GM21381 (cell line): ENCODE data around the gene SPRR5.

Experiments used
- ATAC-seq: cut with Tn5 transposase; IDR thresholded peaks from one replicate; pipeline ENCODE4 v1.9.1; 2021; ENCODE audit warnings: mild to moderate bottlenecking, moderate library complexity; ENCODE audit not compliant: unreplicated experiment

SPRR5 gene

GRCh38 chr1:152942161-152942560 lies 4.8 kb upstream of the SPRR5 start:
- ATAC-seq: no peak

GRCh38 chr1:152946248-152946647 lies 758 bp upstream of the SPRR5 start:
- no peak for ATAC-seq

GRCh38 chr1:152951711-152952110 lies 4.7 kb downstream of the SPRR5 start:
- ATAC-seq: no peak

GRCh38 chr1:152953761-152954160 lies 6.8 kb downstream of the SPRR5 start:
- no peak for ATAC-seq

- no peak for ATAC-seq
Observed at GRCh38 chr1:152954436-152954835, 7.4 kb downstream of the SPRR5 start.

GRCh38 chr1:152957561-152957960 lies 10.6 kb downstream of the SPRR5 start:
- no peak for ATAC-seq

- ATAC-seq: no peak
Observed at GRCh38 chr1:152959273-152959672, 12.3 kb downstream of the SPRR5 start.

GRCh38 chr1:152959801-152960451 lies 12.9 kb downstream of the SPRR5 start:
- no peak for ATAC-seq

- ATAC-seq: no peak
Observed at GRCh38 chr1:152960452-152961044, 13.5 kb downstream of the SPRR5 start.

- ATAC-seq: no peak
Observed at GRCh38 chr1:152961226-152961891, 14.4 kb downstream of the SPRR5 start.

GRCh38 chr1:152962876-152963415 lies 15.9 kb downstream of the SPRR5 start:
- no peak for ATAC-seq

- no peak for ATAC-seq
Observed at GRCh38 chr1:152964536-152964935, 17.5 kb downstream of the SPRR5 start.

GRCh38 chr1:152965853-152966252 lies 18.8 kb downstream of the SPRR5 start:
- ATAC-seq: no peak

GRCh38 chr1:152967201-152967600 lies 20.2 kb downstream of the SPRR5 start:
- ATAC-seq: no peak

- ATAC-seq: peak; percentile 88
Observed at GRCh38 chr1:152968248-152968647, 21.2 kb downstream of the SPRR5 start.

GRCh38 chr1:152969036-152969435 lies 22.0 kb downstream of the SPRR5 start:
- ATAC-seq: no peak

GRCh38 chr1:152970495-152970894 lies 23.5 kb downstream of the SPRR5 start, which contains the start of gene SPRR4:
SPRR4 (plus strand) TSS chr1:152970648; CDS start chr1:152971891, 1,243 bp downstream.
- ATAC-seq: no peak

- ATAC-seq: no peak
Observed at GRCh38 chr1:152972196-152972886, 25.3 kb downstream of the SPRR5 start.

GRCh38 chr1:152976688-152977087 lies 29.7 kb downstream of the SPRR5 start:
- no peak for ATAC-seq

GRCh38 chr1:152977614-152978013 lies 30.6 kb downstream of the SPRR5 start:
- no peak for ATAC-seq

GRCh38 chr1:152980676-152981075 lies 33.7 kb downstream of the SPRR5 start:
- no peak for ATAC-seq
